ENCODE data around the gene EMX1. TPM values are rescaled to one million over a fixed set of nuclear protein-coding genes. Genes with fewer than 3 reads are reported as not detected.

EMX1 gene
- total and polyA plus RNA-seq, 2 of the 13 experiments (the other 11 are each of a cell fraction or from before 2014, with no cell fraction given), result 0.62 to 4.9 TPM

GRCh38 chr2:72888438-72889202 lies 28.7 kb upstream of the EMX1 start (continued):
- TF ChIP-seq ZBTB40 (IDR thresholded peaks at IDR 0.05), result no peak
- TF ChIP-seq ZBTB40 (CRISPR knock-in tag; IDR thresholded peaks at IDR 0.05), result no peak
- TF ChIP-seq ZNF780A (CRISPR knock-in tag; IDR thresholded peaks at IDR 0.05), result no peak
- TF ChIP-seq ZNF691 (CRISPR knock-in tag; IDR thresholded peaks at IDR 0.05; ENCODE audit: borderline replicate concordance, low read depth), result no peak
- peak; percentile 53; the same call in 1 of the 2 replicates for TF ChIP-seq TFDP2 (CRISPR knock-in tag; IDR thresholded peaks at IDR 0.05)
- TF ChIP-seq POGK (CRISPR knock-in tag; conservative IDR thresholded peaks at IDR 0.05), result peak; percentile 64; the same call in 1 of the 2 replicates
- TF ChIP-seq THAP11 (CRISPR knock-in tag; IDR thresholded peaks at IDR 0.05), result peak; percentile 55
- TF ChIP-seq ZNF431 (CRISPR knock-in tag; IDR thresholded peaks at IDR 0.05; ENCODE audit: borderline replicate concordance, low read depth), result 0 out of 2 replicates have a peak, but pooled peaks have one; percentile 53
- peak; percentile 79 for TF ChIP-seq NR2F2 (IDR thresholded peaks at IDR 0.05; ENCODE audit: borderline replicate concordance, low read depth)
- no peak for TF ChIP-seq MBNL3 (CRISPR knock-in tag; conservative IDR thresholded peaks at IDR 0.05)
- no peak for TF ChIP-seq ZSCAN25 (CRISPR knock-in tag; IDR thresholded peaks at IDR 0.05)
- TF ChIP-seq LCORL (IDR thresholded peaks at IDR 0.05), result no peak
- no peak; the same call in 1 of the 2 replicates for TF ChIP-seq LCORL (CRISPR knock-in tag; IDR thresholded peaks at IDR 0.05)
- peak; percentile 72 for TF ChIP-seq ATF7 (IDR thresholded peaks at IDR 0.05)
- TF ChIP-seq ATF7 (CRISPR knock-in tag; IDR thresholded peaks at IDR 0.05), result no peak
- no peak for TF ChIP-seq HNRNPLL (IDR thresholded peaks at IDR 0.05; ENCODE audit: low read depth, low read length, poor library complexity, severe bottlenecking)
- no peak; the same call in 1 of the 2 replicates for TF ChIP-seq SAFB2 (CRISPR knock-in tag; IDR thresholded peaks at IDR 0.05; ENCODE audit: borderline replicate concordance, low read depth)

Data from HepG2 (cell line).